ENCODE results near the gene MPRIP. TPM values are rescaled to one million over a fixed set of nuclear protein-coding genes. Genes with fewer than 3 reads are reported as not detected.

The MPRIP gene
- polyA plus RNA-seq, 1 donor (not counting 4 experiments of a cell fraction or from before 2014, with no cell fraction given) = 113 TPM

DNA sequence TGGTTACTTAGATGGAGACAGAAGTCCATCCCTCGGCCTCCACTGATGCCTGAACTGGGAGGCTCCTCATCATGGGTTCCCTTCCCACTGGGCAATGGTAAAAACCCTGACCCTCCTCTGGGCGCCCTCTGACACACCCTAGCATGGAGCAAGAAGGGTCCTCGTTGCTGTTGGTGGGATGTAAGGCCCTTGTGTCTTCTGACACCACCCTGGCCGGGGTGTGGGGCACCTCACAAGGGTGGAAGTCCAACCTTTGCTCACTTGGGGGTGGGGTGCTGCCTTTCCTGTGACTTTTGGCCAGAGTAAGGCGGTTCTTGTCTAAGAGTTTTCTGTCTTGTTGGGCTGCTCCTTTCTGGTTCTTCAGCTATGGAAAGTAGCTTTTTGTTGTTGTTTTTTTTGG lies 28.7 kb downstream of the MPRIP start:
- H3K27me3 ChIP-seq (ENCODE audit: control insufficient read depth, extremely low read depth, insufficient read depth, low read length) = no peaks in the 10 kb centered on the region
- H3K79me2 ChIP-seq (ENCODE audit: control insufficient read depth, insufficient read depth, low read length) = peaks cover 93% of the 10 kb centered on the region
- no peak for TF ChIP-seq EZH2 (IDR thresholded peaks at IDR 0.05; ENCODE audit: low read length)
- TF ChIP-seq CTCF (optimal IDR thresholded peaks at IDR 0.05 in 1 of 3, IDR thresholded peaks at IDR 0.05 in 1 of 3, conservative IDR thresholded peaks at IDR 0.05 in 1 of 3; ENCODE audit: extremely low read depth in 1 of 3, insufficient read depth in 2 of 3, low read length in 3 of 3) = no peak
- peaks cover 7 to 22% of the 10 kb centered on the region in 2 experiments for H3K36me3 ChIP-seq (ENCODE audit: control insufficient read depth in 2 of 2, extremely low read depth in 1 of 2, insufficient read depth in 2 of 2, low read length in 2 of 2)
- H2AFZ ChIP-seq (ENCODE audit: control insufficient read depth, low read length) = no peak overlapping the region
- peaks cover 16% of the 10 kb centered on the region for H3K9me1 ChIP-seq (ENCODE audit: control insufficient read depth, extremely low read depth, insufficient read depth, low read length)
- DNase-seq (ENCODE audit: low read depth, low spot score) (no peak), FAIRE-seq (no peak)
- no peak overlapping the region for H3K4me2 ChIP-seq (ENCODE audit: control insufficient read depth, extremely low read depth, insufficient read depth, low read depth, low read length)
- no peak overlapping the region for H3K27ac ChIP-seq (ENCODE audit: control insufficient read depth, insufficient read depth, low read length)
- no peak overlapping the region for H3K9ac ChIP-seq (ENCODE audit: control insufficient read depth, extremely low read depth, insufficient read depth, low read length)
- H3K9me3 ChIP-seq (ENCODE audit: control insufficient read depth, low read depth, low read length) = no peaks in the 10 kb centered on the region
- peaks cover 37% of the 10 kb centered on the region for H4K20me1 ChIP-seq (ENCODE audit: control insufficient read depth, extremely low read depth, insufficient read depth, low read length)
- dilution Hi-C loops (cut with MboI; ENCODE audit: extremely low pct_ligation_motif_present, low sequenced_read_pairs) = no loop called here
- H3K4me3 ChIP-seq (ENCODE audit: control insufficient read depth in 2 of 3, extremely low read depth in 1 of 3, insufficient read depth in 2 of 3, low read depth in 1 of 3, low read length in 3 of 3) = no peak overlapping the region
- peaks cover 38% of the 10 kb centered on the region for H3K4me1 ChIP-seq (ENCODE audit: control insufficient read depth, extremely low read depth, insufficient read depth, low read length)

DNA sequence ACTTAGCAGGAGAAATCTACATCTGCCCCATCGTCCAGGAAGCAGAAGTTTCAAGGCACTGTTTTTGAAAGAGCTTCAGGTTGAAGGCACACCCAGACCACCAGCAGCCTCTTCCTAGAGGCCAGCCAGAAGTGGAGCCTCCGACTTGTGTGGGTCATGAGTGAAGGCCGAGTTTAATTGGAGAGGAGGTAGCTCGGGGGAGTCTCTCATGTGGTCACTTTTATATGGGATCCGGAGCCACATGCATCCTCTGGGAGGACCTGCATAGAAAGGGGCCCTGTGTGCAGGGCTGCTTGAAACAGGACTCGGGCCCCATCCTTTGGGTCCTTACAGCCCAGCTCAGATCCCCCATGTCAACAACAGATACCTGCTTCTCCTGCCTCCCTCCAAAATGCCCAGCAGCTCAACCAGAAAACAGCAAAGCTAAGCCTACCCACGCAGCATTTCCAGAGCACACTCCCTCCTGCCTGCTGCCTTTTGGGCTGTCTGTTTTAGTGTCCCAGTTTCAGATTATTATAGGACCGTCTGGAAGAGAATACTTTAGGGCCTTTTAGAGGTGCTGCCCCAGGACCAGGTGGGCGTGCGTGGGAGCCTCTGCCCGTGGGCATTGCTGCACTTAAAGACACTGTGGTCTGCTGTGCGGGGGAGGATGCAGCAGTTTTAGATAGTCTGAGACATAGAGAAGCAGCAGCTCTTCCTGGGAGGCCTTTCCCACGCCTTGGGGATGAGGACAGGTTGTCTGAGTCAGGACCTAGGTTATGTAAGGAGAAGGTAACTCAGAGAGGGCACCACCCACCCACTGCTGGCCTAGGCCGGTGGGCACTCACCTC lies 29.5 kb downstream of the MPRIP start:
- Histone ChIP-seq H3K4me1 (ENCODE audit: control insufficient read depth, extremely low read depth, insufficient read depth, low read length) (peaks cover 41% of the 10 kb centered on the region), H2AFZ (ENCODE audit: control insufficient read depth, low read length) (no peak overlapping the region), H3K27ac (ENCODE audit: control insufficient read depth, insufficient read depth, low read length) (no peak overlapping the region), H3K9me1 (ENCODE audit: control insufficient read depth, extremely low read depth, insufficient read depth, low read length) (peaks cover 16% of the 10 kb centered on the region), H3K4me3 (ENCODE audit: control insufficient read depth in 2 of 3, extremely low read depth in 1 of 3, insufficient read depth in 2 of 3, low read depth in 1 of 3, low read length in 3 of 3) (no peak overlapping the region), H3K36me3 (ENCODE audit: control insufficient read depth in 2 of 2, extremely low read depth in 1 of 2, insufficient read depth in 2 of 2, low read length in 2 of 2) (peaks cover 9 to 30% of the 10 kb centered on the region in 2 experiments), H3K9me3 (ENCODE audit: control insufficient read depth, low read depth, low read length) (no peaks in the 10 kb centered on the region), H3K27me3 (ENCODE audit: control insufficient read depth, extremely low read depth, insufficient read depth, low read length) (no peaks in the 10 kb centered on the region), H3K9ac (ENCODE audit: control insufficient read depth, extremely low read depth, insufficient read depth, low read length) (no peak overlapping the region), H3K79me2 (ENCODE audit: control insufficient read depth, insufficient read depth, low read length) (peaks cover 93% of the 10 kb centered on the region), H3K4me2 (ENCODE audit: control insufficient read depth, extremely low read depth, insufficient read depth, low read depth, low read length) (no peak overlapping the region), H4K20me1 (ENCODE audit: control insufficient read depth, extremely low read depth, insufficient read depth, low read length) (peaks cover 44% of the 10 kb centered on the region)
- TF ChIP-seq CTCF (optimal IDR thresholded peaks at IDR 0.05 in 1 of 3, IDR thresholded peaks at IDR 0.05 in 1 of 3, conservative IDR thresholded peaks at IDR 0.05 in 1 of 3; ENCODE audit: extremely low read depth in 1 of 3, insufficient read depth in 2 of 3, low read length in 3 of 3) = no peak
- no peak for TF ChIP-seq EZH2 (IDR thresholded peaks at IDR 0.05; ENCODE audit: low read length)
- dilution Hi-C loops (cut with MboI; ENCODE audit: extremely low pct_ligation_motif_present, low sequenced_read_pairs) = no loop called here
- DNase-seq (ENCODE audit: low read depth, low spot score) (no peak), FAIRE-seq (peak; percentile 13)
